Measurements from ENCODE around the gene APOBEC4. TPM values are rescaled to one million over a fixed set of nuclear protein-coding genes. Genes with fewer than 3 reads are reported as not detected.

APOBEC4 gene
- total RNA-seq, 3 donors from 2014 or later: not detected

- Histone ChIP-seq H3K36me3 (no peaks in the 10 kb centered on the region), H3K4me1 (no peaks in the 10 kb centered on the region), H3K9me3 (no peaks in the 10 kb centered on the region), H3K27me3 (no peaks in the 10 kb centered on the region), H3K27ac (no peak overlapping the region), H3K4me3 (no peak overlapping the region)
- intact Hi-C loops (cut with DNase I; ENCODE audit: low total_unique reads): no loop called here
- DNase-seq (ENCODE audit: low spot score in 2 of 2): no peak
- no peak for TF ChIP-seq CTCF (IDR thresholded peaks at IDR 0.05)
- no peak for TF ChIP-seq POLR2A (IDR thresholded peaks at IDR 0.05)
- no peak for TF ChIP-seq POLR2AphosphoS5 (IDR thresholded peaks at IDR 0.05)
Observed at GRCh38 chr1:183678819-183679218, 25.7 kb upstream of the APOBEC4 start.

DNA sequence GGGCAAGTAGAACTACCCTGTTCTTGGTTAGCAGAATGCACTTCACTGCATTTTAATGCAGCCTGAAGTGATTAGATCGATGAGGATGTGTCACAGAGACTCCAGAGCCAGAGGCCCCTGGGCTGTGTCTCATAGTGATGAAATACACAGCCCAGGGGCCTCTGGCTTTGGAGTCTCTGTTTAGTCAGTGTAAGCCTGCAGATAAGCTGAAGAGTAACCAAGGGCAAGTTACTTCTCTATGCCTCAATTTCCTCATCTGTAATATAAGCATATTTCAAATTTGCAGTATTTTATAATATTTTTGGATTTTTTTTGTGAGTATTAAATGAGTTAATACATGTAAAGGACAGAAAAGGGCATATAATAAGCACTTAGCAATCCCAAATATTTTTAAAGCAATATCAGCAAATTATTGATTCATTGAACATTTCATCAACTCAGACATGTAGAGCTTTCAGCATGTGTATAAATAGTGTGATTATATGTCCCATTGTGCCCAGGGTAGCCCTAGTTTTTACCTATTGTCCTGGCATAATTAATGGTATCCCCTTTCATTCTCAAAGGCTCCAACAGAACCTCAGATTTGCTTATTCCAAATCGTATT is 23.6 kb upstream of the APOBEC4 start:
- no peak for DNase-seq (ENCODE audit: low spot score in 2 of 2)
- Histone ChIP-seq H3K36me3 (no peaks in the 10 kb centered on the region), H3K27me3 (no peaks in the 10 kb centered on the region), H3K4me1 (no peaks in the 10 kb centered on the region), H3K4me3 (no peak overlapping the region), H3K27ac (no peak overlapping the region), H3K9me3 (no peaks in the 10 kb centered on the region)
- intact Hi-C loops (cut with DNase I; ENCODE audit: low total_unique reads): no loop called here
- TF ChIP-seq POLR2AphosphoS5 (IDR thresholded peaks at IDR 0.05) (no peak), POLR2A (IDR thresholded peaks at IDR 0.05) (no peak), CTCF (IDR thresholded peaks at IDR 0.05) (no peak)

DNA sequence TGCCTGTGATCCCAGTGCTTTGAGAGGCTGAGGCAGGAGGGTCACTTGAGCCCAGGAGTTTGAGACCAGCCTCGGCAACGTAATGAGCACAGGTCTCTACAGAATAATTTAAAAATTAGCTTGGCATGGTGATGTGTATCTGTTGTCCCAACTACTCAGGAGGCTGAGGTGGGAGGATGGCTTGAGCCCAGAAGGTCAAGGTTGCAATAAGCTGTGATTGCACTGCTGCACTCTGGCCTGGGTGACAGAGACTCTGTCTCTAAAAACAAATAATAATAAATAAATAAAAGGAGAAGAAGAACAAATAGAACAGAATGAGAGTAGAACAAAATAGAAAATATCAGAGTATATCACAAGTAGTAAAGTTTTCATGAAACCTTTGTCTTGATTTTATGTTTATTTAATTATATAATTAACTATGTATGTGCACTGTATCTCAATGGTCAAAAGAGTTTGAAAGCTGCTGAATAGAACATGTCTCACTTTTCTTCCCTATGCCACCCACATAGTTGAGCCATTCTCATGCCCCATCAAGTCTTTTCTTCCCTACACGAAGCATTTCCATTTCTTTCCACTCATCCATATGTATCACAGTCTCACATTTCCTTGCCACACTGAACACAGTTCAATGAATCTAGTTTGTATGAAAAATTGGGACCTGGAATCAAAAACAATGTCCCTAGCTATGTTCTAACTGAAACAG is 22.9 kb upstream of the APOBEC4 start:
- H3K4me3 ChIP-seq: no peak overlapping the region
- intact Hi-C loops (cut with DNase I; ENCODE audit: low total_unique reads): no loop called here
- TF ChIP-seq POLR2A (IDR thresholded peaks at IDR 0.05): no peak
- TF ChIP-seq CTCF (IDR thresholded peaks at IDR 0.05): no peak
- TF ChIP-seq POLR2AphosphoS5 (IDR thresholded peaks at IDR 0.05): no peak
- H3K36me3 ChIP-seq: no peaks in the 10 kb centered on the region
- DNase-seq (ENCODE audit: low spot score in 2 of 2): no peak
- no peaks in the 10 kb centered on the region for H3K4me1 ChIP-seq
- no peaks in the 10 kb centered on the region for H3K27me3 ChIP-seq
- H3K27ac ChIP-seq: no peak overlapping the region
- peaks cover 0 to 3% of the 10 kb centered on the region in 2 donors for H3K9me3 ChIP-seq

GRCh38 chr1:183675381-183675780 is 22.3 kb upstream of the APOBEC4 start:
- intact Hi-C loops (cut with DNase I; ENCODE audit: low total_unique reads): no loop called here
- Histone ChIP-seq H3K9me3 (peaks cover 0 to 3% of the 10 kb centered on the region in 2 donors), H3K27me3 (no peaks in the 10 kb centered on the region), H3K4me1 (no peaks in the 10 kb centered on the region), H3K27ac (no peak overlapping the region), H3K4me3 (no peak overlapping the region), H3K36me3 (no peaks in the 10 kb centered on the region)
- TF ChIP-seq POLR2A (IDR thresholded peaks at IDR 0.05) (no peak), CTCF (IDR thresholded peaks at IDR 0.05) (no peak), POLR2AphosphoS5 (IDR thresholded peaks at IDR 0.05) (no peak)
- no peak for DNase-seq (ENCODE audit: low spot score in 2 of 2)

GRCh38 chr1:183674886-183675285 is 21.8 kb upstream of the APOBEC4 start:
- peaks cover 0 to 3% of the 10 kb centered on the region in 2 donors for H3K9me3 ChIP-seq
- H3K4me3 ChIP-seq: no peak overlapping the region
- TF ChIP-seq POLR2A (IDR thresholded peaks at IDR 0.05) (no peak), POLR2AphosphoS5 (IDR thresholded peaks at IDR 0.05) (no peak), CTCF (IDR thresholded peaks at IDR 0.05) (no peak)
- H3K36me3 ChIP-seq: no peaks in the 10 kb centered on the region
- no peak overlapping the region for H3K27ac ChIP-seq
- intact Hi-C loops (cut with DNase I; ENCODE audit: low total_unique reads): no loop called here
- H3K27me3 ChIP-seq: no peaks in the 10 kb centered on the region
- no peaks in the 10 kb centered on the region for H3K4me1 ChIP-seq
- DNase-seq (ENCODE audit: low spot score in 2 of 2): no peak
